Keratinocyte (primary cell): ENCODE data around the gene LRRC10B. TPM values are rescaled to one million over a fixed set of nuclear protein-coding genes. Genes with fewer than 3 reads are reported as not detected.

Source experiments
- DNase-seq: peaks from one replicate; pipeline ENCODE4 v3.0.0-alpha.2; 2011; ENCODE audit warnings: low read depth, missing footprints, low spot score
- FAIRE-seq: peaks from 2 replicates; lab custom pipeline; 2011; peaks lifted over from hg19 to GRCh38; lab: Jason Lieb, UNC
- H2AFZ ChIP-seq: 2 replicates; pipeline ENCODE4 v1.6.0; 2012; ENCODE audit warnings: low read length, control low read depth, inconsistent platforms; ENCODE audit not compliant: control insufficient read depth
- H3K27ac ChIP-seq: 2 replicates; pipeline ENCODE4 v1.5.1; 2011; ENCODE audit warnings: low read length; ENCODE audit not compliant: control insufficient read depth, insufficient read depth
- H3K27me3 ChIP-seq: 3 replicates; pipeline ENCODE4 v1.6.0; 2011; ENCODE audit warnings: low read length; ENCODE audit not compliant: control insufficient read depth, insufficient read depth; ENCODE audit errors: extremely low read depth
- H3K36me3 ChIP-seq, 2 experiments: 2 replicates in 1 of 2; 3 replicates in 1 of 2; pipeline ENCODE4 v1.5.1; 2011; ENCODE audit warnings: low read length in 2 of 2, mild to moderate bottlenecking in 1 of 2; ENCODE audit not compliant: control insufficient read depth in 2 of 2, insufficient read depth in 2 of 2; ENCODE audit errors: extremely low read depth in 1 of 2
- H3K4me1 ChIP-seq: 3 replicates; pipeline ENCODE4 v1.5.1; 2011; ENCODE audit warnings: low read length; ENCODE audit not compliant: control insufficient read depth, insufficient read depth; ENCODE audit errors: extremely low read depth
- H3K4me2 ChIP-seq: 3 replicates; pipeline ENCODE4 v1.6.0; 2011; ENCODE audit warnings: low read depth, low read length; ENCODE audit not compliant: control insufficient read depth, insufficient read depth; ENCODE audit errors: extremely low read depth
- H3K4me3 ChIP-seq, 3 experiments: fragments of 200-600 bp in 1 of 3; sonication (generic) in 1 of 3; 2 replicates in 2 of 3; 3 replicates in 1 of 3; pipeline ENCODE4 v1.5.1; 2011 to 2016; ENCODE audit warnings: low read length in 3 of 3, mild to moderate bottlenecking in 3 of 3, control low read depth in 2 of 3, inconsistent platforms in 1 of 3, low read depth in 1 of 3, mixed read lengths in 1 of 3, mixed run types in 1 of 3, moderate library complexity in 1 of 3; ENCODE audit not compliant: control insufficient read depth in 2 of 3, insufficient read depth in 2 of 3; ENCODE audit errors: extremely low read depth in 1 of 3
- H3K79me2 ChIP-seq: 2 replicates; pipeline ENCODE4 v1.6.0; 2012; ENCODE audit warnings: low read length; ENCODE audit not compliant: control insufficient read depth, insufficient read depth
- H3K9ac ChIP-seq: 3 replicates; pipeline ENCODE4 v1.6.0; 2011; ENCODE audit warnings: low read length; ENCODE audit not compliant: control insufficient read depth, insufficient read depth; ENCODE audit errors: extremely low read depth
- H3K9me1 ChIP-seq: 3 replicates; pipeline ENCODE4 v1.6.0; 2011; ENCODE audit warnings: low read length; ENCODE audit not compliant: control insufficient read depth, insufficient read depth; ENCODE audit errors: extremely low read depth
- H3K9me3 ChIP-seq: 2 replicates; pipeline ENCODE4 v1.5.1; 2012; ENCODE audit warnings: low read depth, low read length; ENCODE audit not compliant: control insufficient read depth
- H4K20me1 ChIP-seq: 3 replicates; pipeline ENCODE4 v1.6.0; 2011; ENCODE audit warnings: low read length; ENCODE audit not compliant: control insufficient read depth, insufficient read depth; ENCODE audit errors: extremely low read depth
- CTCF ChIP-seq, 3 experiments: IDR thresholded peaks in 1 of 3; conservative IDR thresholded peaks in 1 of 3; optimal IDR thresholded peaks in 1 of 3; 2 replicates in 2 of 3; 3 replicates in 1 of 3; pipeline versions ENCODE3 to v1.5.1; 2011; ENCODE audit warnings: low read length in 3 of 3, mild to moderate bottlenecking in 3 of 3, moderate library complexity in 2 of 3, control low read depth in 1 of 3, inconsistent platforms in 1 of 3; ENCODE audit not compliant: insufficient read depth in 2 of 3; ENCODE audit errors: extremely low read depth in 1 of 3
- EZH2 ChIP-seq: IDR thresholded peaks from one replicate; pipeline ENCODE4 v1.6.1; 2012; ENCODE audit warnings: inconsistent platforms, mild to moderate bottlenecking, low read length, moderate library complexity
- dilution Hi-C: fragments of 300-500 bp; cut with MboI; formaldehyde crosslinking; loops from one replicate; pipeline ENCODE4 v1.7.0; 2020; ENCODE audit warnings: low sequenced_read_pairs; ENCODE audit not compliant: extremely low pct_ligation_motif_present
- polyA plus RNA-seq, 5 experiments: library from polyadenylated mRNA; depleted of rRNA in 3 of 5; stranded (reverse) in 3 of 5; stranded (forward) in 1 of 5; unstranded in 1 of 5; fragments of >200 nt; gene quantifications; 1 replicate in 1 of 5; 2 replicates in 3 of 5; 3 replicates in 1 of 5; pipeline versions ENCODE4 v1.2.1 to v1.2.3, GENCODE V29; 2011 to 2012; ENCODE audit warnings: missing spikeins in 2 of 5, low read depth in 1 of 5, low replicate concordance in 1 of 5

LRRC10B gene
- polyA plus RNA-seq, 1 donor (not counting 4 experiments of a cell fraction or from before 2014, with no cell fraction given) = not detected

GRCh38 chr11:61475433-61475832 lies 33.1 kb upstream of the LRRC10B start:
- Histone ChIP-seq H3K36me3 (no peaks in the 10 kb centered on the region), H3K9me1 (no peaks in the 10 kb centered on the region), H2AFZ (no peak overlapping the region), H4K20me1 (no peaks in the 10 kb centered on the region), H3K9me3 (no peaks in the 10 kb centered on the region), H3K27me3 (peaks cover 5% of the 10 kb centered on the region), H3K27ac (no peak overlapping the region), H3K9ac (no peak overlapping the region), H3K4me3 (no peak overlapping the region), H3K4me2 (no peak overlapping the region), H3K79me2 (no peaks in the 10 kb centered on the region), H3K4me1 (peaks cover 10% of the 10 kb centered on the region)
- DNase-seq = no peak
- no peak for FAIRE-seq
- TF ChIP-seq EZH2 = no peak
- no peak for TF ChIP-seq CTCF (optimal IDR thresholded peaks at IDR 0.05 in 1 of 3, IDR thresholded peaks at IDR 0.05 in 1 of 3, conservative IDR thresholded peaks at IDR 0.05 in 1 of 3; ENCODE audit: extremely low read depth in 1 of 3, insufficient read depth in 2 of 3, low read length in 3 of 3)
- dilution Hi-C loops = no loop called here

- FAIRE-seq (no peak), DNase-seq (no peak)
- H3K9ac ChIP-seq = no peak overlapping the region
- H3K4me1 ChIP-seq = peaks cover 10% of the 10 kb centered on the region
- dilution Hi-C loops = no loop called here
- H3K9me3 ChIP-seq = no peaks in the 10 kb centered on the region
- H3K4me2 ChIP-seq = no peak overlapping the region
- no peak overlapping the region for H3K4me3 ChIP-seq
- H3K9me1 ChIP-seq = no peaks in the 10 kb centered on the region
- H2AFZ ChIP-seq = no peak overlapping the region
- H3K79me2 ChIP-seq = no peaks in the 10 kb centered on the region
- H4K20me1 ChIP-seq = no peaks in the 10 kb centered on the region
- TF ChIP-seq EZH2 (no peak), CTCF (optimal IDR thresholded peaks at IDR 0.05 in 1 of 3, IDR thresholded peaks at IDR 0.05 in 1 of 3, conservative IDR thresholded peaks at IDR 0.05 in 1 of 3; ENCODE audit: extremely low read depth in 1 of 3, insufficient read depth in 2 of 3, low read length in 3 of 3) (no peak)
- no peaks in the 10 kb centered on the region for H3K36me3 ChIP-seq
- H3K27ac ChIP-seq = no peak overlapping the region
- peaks cover 5% of the 10 kb centered on the region for H3K27me3 ChIP-seq
Measured at GRCh38 chr11:61476371-61476770, 32.2 kb upstream of the LRRC10B start.
